DOHH2 (cell line): ENCODE results near the gene LRP1-AS.

Experiments used
- H3F3A ChIP-seq: fragments of 200-600 bp; sonication (generic), shearing (Covaris generic); 2 replicates; pipeline ENCODE4 v1.6.0; 2016; ENCODE audit warnings: antibody characterized with exemption, mild to moderate bottlenecking; ENCODE audit not compliant: control insufficient read depth, insufficient read depth
- H3K27ac ChIP-seq: fragments of 200-600 bp; sonication (generic); 2 replicates; pipeline ENCODE4 v1.5.1; 2014; ENCODE audit warnings: low read depth, mild to moderate bottlenecking, low read length, moderate library complexity
- H3K27me3 ChIP-seq: fragments of 200-600 bp; sonication (generic); 2 replicates; pipeline ENCODE4 v1.6.1; 2014; ENCODE audit warnings: mild to moderate bottlenecking, low read length, mixed read lengths; ENCODE audit not compliant: control insufficient read depth
- H3K36me3 ChIP-seq: fragments of 200-600 bp; sonication (generic); 2 replicates; pipeline ENCODE4 v1.6.1; 2014; ENCODE audit warnings: mild to moderate bottlenecking, low read length, moderate library complexity, mixed read lengths; ENCODE audit not compliant: control insufficient read depth
- H3K4me1 ChIP-seq: fragments of 200-600 bp; sonication (generic); 2 replicates; pipeline ENCODE4 v1.6.1; 2014; ENCODE audit warnings: mild to moderate bottlenecking, low read length, mixed read lengths; ENCODE audit not compliant: control insufficient read depth
- H3K4me2 ChIP-seq: fragments of 200-600 bp; sonication (generic); 2 replicates; pipeline ENCODE4 v1.6.0; 2014; ENCODE audit warnings: mild to moderate bottlenecking, low read length, moderate library complexity
- H3K4me3 ChIP-seq: fragments of 200-600 bp; sonication (generic); 2 replicates; pipeline ENCODE4 v1.5.1; 2014; ENCODE audit warnings: mild to moderate bottlenecking, low read length, mixed read lengths
- H3K79me2 ChIP-seq: fragments of 200-600 bp; sonication (generic); 2 replicates; pipeline ENCODE4 v1.6.1; 2014; ENCODE audit warnings: mild to moderate bottlenecking, low read length, mixed read lengths; ENCODE audit not compliant: control insufficient read depth
- H3K9me2 ChIP-seq: fragments of 200-600 bp; sonication (generic); replicated peaks from 2 replicates; pipeline ENCODE4 v1.6.1; 2014; ENCODE audit warnings: mild to moderate bottlenecking, low read length, mixed read lengths; ENCODE audit not compliant: control insufficient read depth
- H3K9me3 ChIP-seq: fragments of 200-600 bp; sonication (generic); 2 replicates; pipeline ENCODE4 v1.6.1; 2014; ENCODE audit warnings: antibody characterized with exemption, low read length, mixed read lengths; ENCODE audit not compliant: control insufficient read depth, insufficient read depth
- H4K20me1 ChIP-seq: fragments of 200-600 bp; sonication (generic); 2 replicates; pipeline ENCODE4 v1.6.0; 2014; ENCODE audit warnings: low read depth, mild to moderate bottlenecking, antibody characterized with exemption, low read length, moderate library complexity; ENCODE audit not compliant: control insufficient read depth, insufficient read depth
- CTCF ChIP-seq: fragments of 200-600 bp; sonication (generic); IDR thresholded peaks from one replicate; pipeline ENCODE4 v1.5.1; 2014; ENCODE audit warnings: antibody characterized with exemption, mild to moderate bottlenecking, low read depth, low read length; ENCODE audit not compliant: poor library complexity, severe bottlenecking
- EZH2phosphoT487 ChIP-seq: fragments of 200-600 bp; sonication (generic); IDR thresholded peaks from 2 replicates; pipeline ENCODE4 v1.6.1; 2017; ENCODE audit warnings: borderline replicate concordance, mild to moderate bottlenecking, antibody characterized with exemption, low read length, moderate library complexity, mixed read lengths

LRP1-AS gene

GRCh38 chr12:57161491-57161890 lies 14.1 kb upstream of the LRP1-AS start:
- Histone ChIP-seq H3K27me3 (no peaks in the 10 kb centered on the region), H3F3A (no peaks in the 10 kb centered on the region), H4K20me1 (no peaks in the 10 kb centered on the region), H3K36me3 (no peaks in the 10 kb centered on the region), H3K4me1 (peaks cover 10% of the 10 kb centered on the region), H3K9me3 (no peaks in the 10 kb centered on the region), H3K4me3 (no peak overlapping the region), H3K27ac (no peak overlapping the region), H3K79me2 (no peaks in the 10 kb centered on the region), H3K9me2 (no peaks in the 10 kb centered on the region), H3K4me2 (no peak overlapping the region)
- TF ChIP-seq EZH2phosphoT487 (no peak), CTCF (no peak)

GRCh38 chr12:57160741-57161140 lies 13.3 kb upstream of the LRP1-AS start:
- no peaks in the 10 kb centered on the region for H3K36me3 ChIP-seq
- peaks cover 10% of the 10 kb centered on the region for H3K4me1 ChIP-seq
- H3K9me2 ChIP-seq: no peaks in the 10 kb centered on the region
- no peak overlapping the region for H3K27ac ChIP-seq
- H4K20me1 ChIP-seq: no peaks in the 10 kb centered on the region
- H3K9me3 ChIP-seq: no peaks in the 10 kb centered on the region
- H3K4me3 ChIP-seq: no peak overlapping the region
- H3K4me2 ChIP-seq: no peak overlapping the region
- no peaks in the 10 kb centered on the region for H3K27me3 ChIP-seq
- TF ChIP-seq CTCF (no peak), EZH2phosphoT487 (no peak)
- no peaks in the 10 kb centered on the region for H3K79me2 ChIP-seq
- H3F3A ChIP-seq: no peaks in the 10 kb centered on the region

GRCh38 chr12:57160040-57160439 lies 12.6 kb upstream of the LRP1-AS start:
- no peak overlapping the region for H3K27ac ChIP-seq

More at GRCh38 chr12:57160040-57160439, 12.6 kb upstream of the LRP1-AS start:
- Histone ChIP-seq H3K4me3 (no peak overlapping the region), H3K9me3 (no peaks in the 10 kb centered on the region), H3K9me2 (no peaks in the 10 kb centered on the region), H3K4me1 (peaks cover 10% of the 10 kb centered on the region), H3K36me3 (no peaks in the 10 kb centered on the region), H3F3A (no peaks in the 10 kb centered on the region), H3K79me2 (no peaks in the 10 kb centered on the region), H4K20me1 (no peaks in the 10 kb centered on the region), H3K27me3 (no peaks in the 10 kb centered on the region), H3K4me2 (no peak overlapping the region)
- no peak for TF ChIP-seq CTCF
- no peak for TF ChIP-seq EZH2phosphoT487
